ENCODE data around the gene PLA2G4B.

The PLA2G4B gene

GRCh38 chr15:41849861-41850260 lies 11.2 kb downstream of the PLA2G4B start:
- Histone ChIP-seq H3K4me3 (ENCODE audit: low read length) (no peak overlapping the region), H3K9me3 (ENCODE audit: control insufficient read depth, low read length) (no peaks in the 10 kb centered on the region), H3K36me3 (ENCODE audit: control insufficient read depth, insufficient read depth, low read length) (peaks cover 6% of the 10 kb centered on the region), H3K27me3 (ENCODE audit: control insufficient read depth, insufficient read depth, low read length) (peaks cover 19% of the 10 kb centered on the region), H3K9ac (ENCODE audit: low read length) (no peak overlapping the region), H3K4me1 (ENCODE audit: control insufficient read depth, insufficient read depth, low read length) (no peaks in the 10 kb centered on the region)

GRCh38 chr15:41850482-41851166 lies 12.0 kb downstream of the PLA2G4B start:
- Histone ChIP-seq H3K4me1 (ENCODE audit: control insufficient read depth, insufficient read depth, low read length) (no peaks in the 10 kb centered on the region), H3K9me3 (ENCODE audit: control insufficient read depth, low read length) (no peaks in the 10 kb centered on the region), H3K4me3 (ENCODE audit: low read length) (no peak overlapping the region), H3K36me3 (ENCODE audit: control insufficient read depth, insufficient read depth, low read length) (peaks cover 6% of the 10 kb centered on the region), H3K9ac (ENCODE audit: low read length) (no peak overlapping the region), H3K27me3 (ENCODE audit: control insufficient read depth, insufficient read depth, low read length) (peaks cover 19% of the 10 kb centered on the region)

GRCh38 chr15:41851167-41851523 lies 12.5 kb downstream of the PLA2G4B start:
- Histone ChIP-seq H3K4me1 (ENCODE audit: control insufficient read depth, insufficient read depth, low read length) (no peaks in the 10 kb centered on the region), H3K27me3 (ENCODE audit: control insufficient read depth, insufficient read depth, low read length) (peaks cover 19% of the 10 kb centered on the region), H3K9ac (ENCODE audit: low read length) (no peak overlapping the region), H3K36me3 (ENCODE audit: control insufficient read depth, insufficient read depth, low read length) (peaks cover 6% of the 10 kb centered on the region), H3K9me3 (ENCODE audit: control insufficient read depth, low read length) (no peaks in the 10 kb centered on the region), H3K4me3 (ENCODE audit: low read length) (no peak overlapping the region)

- H3K4me3 ChIP-seq (ENCODE audit: low read length) = no peak overlapping the region
- no peaks in the 10 kb centered on the region for H3K9me3 ChIP-seq (ENCODE audit: control insufficient read depth, low read length)
- H3K4me1 ChIP-seq (ENCODE audit: control insufficient read depth, insufficient read depth, low read length) = no peaks in the 10 kb centered on the region
- H3K27me3 ChIP-seq (ENCODE audit: control insufficient read depth, insufficient read depth, low read length) = peaks cover 19% of the 10 kb centered on the region
- H3K9ac ChIP-seq (ENCODE audit: low read length) = no peak overlapping the region
- H3K36me3 ChIP-seq (ENCODE audit: control insufficient read depth, insufficient read depth, low read length) = peaks cover 6% of the 10 kb centered on the region
These were observed 13.2 kb downstream of the PLA2G4B start for GRCh38 chr15:41851755-41852370.

- Histone ChIP-seq H3K4me1 (ENCODE audit: control insufficient read depth, insufficient read depth, low read length) (no peaks in the 10 kb centered on the region), H3K9me3 (ENCODE audit: control insufficient read depth, low read length) (no peaks in the 10 kb centered on the region), H3K36me3 (ENCODE audit: control insufficient read depth, insufficient read depth, low read length) (peaks cover 5% of the 10 kb centered on the region), H3K27me3 (ENCODE audit: control insufficient read depth, insufficient read depth, low read length) (peaks cover 19% of the 10 kb centered on the region), H3K4me3 (ENCODE audit: low read length) (no peak overlapping the region), H3K9ac (ENCODE audit: low read length) (no peak overlapping the region)
These were observed 14.3 kb downstream of the PLA2G4B start for GRCh38 chr15:41852736-41853590.

GRCh38 chr15:41853831-41854230 lies 15.2 kb downstream of the PLA2G4B start:
- Histone ChIP-seq H3K9me3 (ENCODE audit: control insufficient read depth, low read length) (no peaks in the 10 kb centered on the region), H3K4me3 (ENCODE audit: low read length) (no peak overlapping the region), H3K36me3 (ENCODE audit: control insufficient read depth, insufficient read depth, low read length) (no peaks in the 10 kb centered on the region), H3K4me1 (ENCODE audit: control insufficient read depth, insufficient read depth, low read length) (no peaks in the 10 kb centered on the region), H3K9ac (ENCODE audit: low read length) (no peak overlapping the region), H3K27me3 (ENCODE audit: control insufficient read depth, insufficient read depth, low read length) (peaks cover 19% of the 10 kb centered on the region)

- Histone ChIP-seq H3K9me3 (ENCODE audit: control insufficient read depth, low read length) (no peaks in the 10 kb centered on the region), H3K36me3 (ENCODE audit: control insufficient read depth, insufficient read depth, low read length) (no peaks in the 10 kb centered on the region), H3K9ac (ENCODE audit: low read length) (no peak overlapping the region), H3K4me3 (ENCODE audit: low read length) (no peak overlapping the region), H3K4me1 (ENCODE audit: control insufficient read depth, insufficient read depth, low read length) (no peaks in the 10 kb centered on the region), H3K27me3 (ENCODE audit: control insufficient read depth, insufficient read depth, low read length) (peaks cover 19% of the 10 kb centered on the region)
These were observed 15.8 kb downstream of the PLA2G4B start for GRCh38 chr15:41854443-41854842.

- no peaks in the 10 kb centered on the region for H3K36me3 ChIP-seq (ENCODE audit: control insufficient read depth, insufficient read depth, low read length)
- H3K27me3 ChIP-seq (ENCODE audit: control insufficient read depth, insufficient read depth, low read length) = peaks cover 19% of the 10 kb centered on the region
These were observed 16.8 kb downstream of the PLA2G4B start for GRCh38 chr15:41855261-41855961.

GRCh38 chr15:41856262-41856661 lies 17.6 kb downstream of the PLA2G4B start:
- H3K9me3 ChIP-seq (ENCODE audit: control insufficient read depth, low read length) = no peaks in the 10 kb centered on the region

More at GRCh38 chr15:41855261-41855961, 16.8 kb downstream of the PLA2G4B start:
- Histone ChIP-seq H3K9ac (ENCODE audit: low read length) (no peak overlapping the region), H3K9me3 (ENCODE audit: control insufficient read depth, low read length) (no peaks in the 10 kb centered on the region), H3K4me3 (ENCODE audit: low read length) (no peak overlapping the region), H3K4me1 (ENCODE audit: control insufficient read depth, insufficient read depth, low read length) (no peaks in the 10 kb centered on the region)

GRCh38 chr15:41856716-41857115 lies 18.1 kb downstream of the PLA2G4B start:
- no peaks in the 10 kb centered on the region for H3K4me1 ChIP-seq (ENCODE audit: control insufficient read depth, insufficient read depth, low read length)
- no peaks in the 10 kb centered on the region for H3K9me3 ChIP-seq (ENCODE audit: control insufficient read depth, low read length)
- no peak overlapping the region for H3K4me3 ChIP-seq (ENCODE audit: low read length)
- H3K9ac ChIP-seq (ENCODE audit: low read length) = no peak overlapping the region
- no peaks in the 10 kb centered on the region for H3K36me3 ChIP-seq (ENCODE audit: control insufficient read depth, insufficient read depth, low read length)
- H3K27me3 ChIP-seq (ENCODE audit: control insufficient read depth, insufficient read depth, low read length) = peaks cover 16% of the 10 kb centered on the region

More at GRCh38 chr15:41856262-41856661, 17.6 kb downstream of the PLA2G4B start:
- Histone ChIP-seq H3K4me3 (ENCODE audit: low read length) (no peak overlapping the region), H3K4me1 (ENCODE audit: control insufficient read depth, insufficient read depth, low read length) (no peaks in the 10 kb centered on the region), H3K36me3 (ENCODE audit: control insufficient read depth, insufficient read depth, low read length) (no peaks in the 10 kb centered on the region), H3K9ac (ENCODE audit: low read length) (no peak overlapping the region), H3K27me3 (ENCODE audit: control insufficient read depth, insufficient read depth, low read length) (peaks cover 19% of the 10 kb centered on the region)

GRCh38 chr15:41857316-41857715 lies 18.7 kb downstream of the PLA2G4B start:
- no peaks in the 10 kb centered on the region for H3K36me3 ChIP-seq (ENCODE audit: control insufficient read depth, insufficient read depth, low read length)
- H3K9ac ChIP-seq (ENCODE audit: low read length) = no peak overlapping the region
- H3K27me3 ChIP-seq (ENCODE audit: control insufficient read depth, insufficient read depth, low read length) = peaks cover 11% of the 10 kb centered on the region
- no peaks in the 10 kb centered on the region for H3K9me3 ChIP-seq (ENCODE audit: control insufficient read depth, low read length)
- H3K4me3 ChIP-seq (ENCODE audit: low read length) = no peak overlapping the region
- peaks cover 1% of the 10 kb centered on the region for H3K4me1 ChIP-seq (ENCODE audit: control insufficient read depth, insufficient read depth, low read length)
